Measurements from ENCODE around the gene GBP3.
"Not testable (repeated sequence)": the region's sequence is repeated elsewhere in the genome, so short reads cannot be mapped to it uniquely, and the experiment has no call there.

Gene GBP3

DNA sequence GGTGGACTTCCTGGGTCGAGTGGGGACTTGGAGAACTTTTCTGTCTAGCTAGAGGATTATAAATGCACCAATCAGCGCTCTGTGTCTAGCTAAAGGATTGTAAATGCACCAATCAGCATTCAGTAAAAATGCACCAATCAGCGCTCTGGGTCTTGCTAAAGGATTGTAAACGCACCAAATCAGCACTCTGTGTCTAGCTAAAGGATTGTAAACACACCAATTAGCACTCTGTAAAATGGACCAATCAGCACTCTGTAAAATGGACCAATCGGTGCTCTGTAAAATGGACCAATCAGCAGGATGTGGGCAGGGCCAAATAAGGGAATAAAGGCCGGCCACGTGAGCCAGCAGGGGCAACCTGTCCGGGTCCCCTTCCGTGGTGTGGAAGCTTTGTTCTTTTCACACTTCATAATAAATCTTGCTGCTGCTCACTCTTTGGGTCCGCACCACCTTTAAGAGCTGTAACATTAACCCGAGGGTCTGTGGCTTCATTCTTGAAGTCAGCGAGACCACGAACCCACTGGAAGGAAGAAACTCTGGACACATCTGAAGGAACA lies 48.0 kb downstream of the GBP3 start:
- not testable (repeated sequence) for FAIRE-seq

DNA sequence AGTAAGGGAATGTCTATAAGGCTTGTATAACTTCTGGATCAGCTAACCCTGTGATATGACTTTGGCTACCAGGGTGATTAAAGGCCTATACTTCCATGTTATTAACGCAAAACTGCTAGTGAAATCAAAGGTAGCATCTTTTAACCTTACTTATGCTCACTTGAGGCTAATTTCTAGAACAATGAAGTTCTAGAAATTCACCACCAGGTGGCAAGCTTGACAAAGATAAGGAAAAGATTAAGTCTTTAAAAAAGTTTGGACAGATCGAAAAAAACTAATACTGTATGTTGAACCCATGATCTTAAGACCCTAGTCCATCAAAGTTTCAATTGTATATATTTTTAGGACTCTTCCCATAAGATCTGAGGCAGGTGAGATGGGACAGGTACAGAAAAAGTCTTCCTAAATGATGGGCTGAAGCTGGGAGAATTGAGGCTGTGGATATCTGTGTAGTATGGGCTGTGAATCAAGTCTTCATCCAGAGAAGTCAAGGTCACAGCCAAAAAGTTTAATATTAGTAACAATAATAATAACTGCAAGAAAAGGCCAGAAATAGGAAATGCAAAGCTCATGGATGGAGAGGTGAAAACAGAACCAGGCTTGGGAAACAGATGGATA lies 49.0 kb downstream of the GBP3 start:
- FAIRE-seq, result peak; percentile 55

DNA sequence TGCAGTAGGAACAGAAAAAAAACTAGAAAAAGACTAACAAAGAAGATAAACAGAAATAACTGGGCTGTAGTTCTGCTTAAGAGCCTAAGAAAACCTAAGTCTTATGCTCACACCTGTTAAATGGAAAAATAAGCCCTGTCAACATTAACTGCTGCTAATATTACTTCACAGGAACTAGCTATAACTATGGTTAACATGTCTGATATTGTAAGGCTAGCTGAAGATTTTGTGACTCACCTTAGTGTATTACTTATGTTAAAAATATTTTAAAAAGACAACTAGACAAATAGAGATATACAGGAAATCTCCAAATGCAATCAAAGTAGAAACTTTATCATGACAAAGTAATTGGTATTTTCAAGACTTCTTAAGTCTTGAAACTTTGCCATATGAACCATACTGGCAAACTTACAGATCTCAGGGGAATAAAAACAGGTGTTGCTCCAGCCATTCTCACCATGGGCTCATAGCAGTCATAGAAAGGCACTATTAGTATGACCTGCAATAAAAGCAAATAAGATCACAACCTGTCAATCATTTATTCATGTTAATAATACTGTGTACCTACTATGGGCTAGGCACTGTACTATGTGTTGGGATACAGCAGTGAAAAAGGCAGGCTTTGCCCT lies 60.9 kb downstream of the GBP3 start:
- FAIRE-seq, result no peak

DNA sequence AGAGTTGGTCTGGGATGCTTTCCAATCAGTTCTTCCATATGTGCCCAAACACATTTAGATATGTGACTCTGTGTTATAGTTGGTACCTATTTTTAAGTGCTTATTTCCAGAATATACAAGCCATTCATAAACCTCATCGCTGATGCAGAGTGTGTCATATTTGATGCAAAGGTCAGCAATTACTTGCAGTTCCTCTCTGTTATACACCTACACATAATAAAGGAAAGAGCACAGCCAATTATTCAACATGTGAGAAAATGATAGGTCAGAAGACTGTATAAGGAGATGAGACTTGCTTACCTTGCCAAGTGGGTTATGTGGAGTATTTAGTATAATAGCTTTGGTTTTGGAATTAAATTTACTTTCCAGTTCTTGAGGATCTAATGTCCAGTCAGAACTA lies 61.6 kb downstream of the GBP3 start:
- no peak for FAIRE-seq
